Midbrain (tissue), 1 donor: ENCODE data around the gene COL19A1.

Experiments
- DNase-seq: peaks from one replicate; lab custom pipeline; 2025; lab: John Stamatoyannopoulos, UW

COL19A1 gene

DNA sequence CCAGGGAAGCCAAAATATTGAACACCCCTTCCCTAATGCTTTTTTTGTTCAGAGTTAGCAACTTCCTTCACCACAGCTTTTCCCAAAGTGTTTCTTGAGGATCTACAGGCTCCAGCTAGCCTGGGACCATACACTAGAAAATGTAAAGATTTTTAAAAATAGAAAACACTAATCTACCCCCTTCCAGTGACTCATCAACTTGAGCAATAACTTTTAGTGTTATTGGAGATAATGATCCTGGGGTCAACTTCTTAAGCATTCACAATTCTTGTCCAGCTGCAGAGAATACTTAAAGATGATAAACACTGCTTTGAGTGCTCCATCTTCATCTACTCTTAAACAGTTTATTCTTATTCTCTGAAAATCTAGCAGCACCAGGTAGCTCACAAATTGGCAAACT is 304.9 kb downstream of the COL19A1 start:
- no peak for DNase-seq

DNA sequence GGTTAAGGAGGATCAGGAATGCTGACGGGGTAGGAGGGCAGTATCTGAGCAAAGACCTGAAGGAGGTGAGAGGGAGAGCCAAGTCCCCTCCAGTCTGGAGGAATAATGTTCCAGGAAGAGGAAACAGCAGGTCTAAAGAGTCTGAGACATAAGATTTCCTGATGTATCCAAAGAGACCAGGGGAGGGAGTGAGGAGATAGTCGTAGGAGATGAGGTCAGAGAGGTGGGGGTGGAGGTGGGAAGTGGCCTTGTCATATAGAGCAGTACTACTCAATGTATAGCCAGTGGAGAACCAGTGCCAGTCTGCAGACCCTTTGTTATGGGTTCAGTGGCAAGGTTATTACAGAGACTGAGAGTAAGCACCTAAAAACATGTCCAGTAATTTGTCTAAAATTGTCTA is 305.9 kb downstream of the COL19A1 start:
- DNase-seq: no peak

DNA sequence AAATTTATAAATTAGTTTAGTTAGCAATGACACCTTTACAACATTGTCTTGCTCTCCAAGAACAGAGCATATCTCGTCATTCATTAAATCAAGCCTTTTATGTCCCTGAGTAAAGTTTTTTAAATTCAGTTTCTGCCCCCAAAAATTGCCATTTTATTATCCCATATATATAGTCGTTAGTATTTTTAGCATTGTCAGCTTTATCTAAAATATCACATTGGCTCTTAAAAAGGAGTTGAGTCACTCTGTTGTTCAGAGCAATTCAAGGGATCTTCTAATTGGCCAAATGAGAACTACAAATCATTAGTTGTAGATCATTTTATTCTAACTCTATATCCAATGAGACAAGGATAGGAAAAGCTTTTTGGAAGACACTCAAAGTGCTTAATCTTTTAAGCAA is 309.4 kb downstream of the COL19A1 start:
- no peak for DNase-seq

DNA sequence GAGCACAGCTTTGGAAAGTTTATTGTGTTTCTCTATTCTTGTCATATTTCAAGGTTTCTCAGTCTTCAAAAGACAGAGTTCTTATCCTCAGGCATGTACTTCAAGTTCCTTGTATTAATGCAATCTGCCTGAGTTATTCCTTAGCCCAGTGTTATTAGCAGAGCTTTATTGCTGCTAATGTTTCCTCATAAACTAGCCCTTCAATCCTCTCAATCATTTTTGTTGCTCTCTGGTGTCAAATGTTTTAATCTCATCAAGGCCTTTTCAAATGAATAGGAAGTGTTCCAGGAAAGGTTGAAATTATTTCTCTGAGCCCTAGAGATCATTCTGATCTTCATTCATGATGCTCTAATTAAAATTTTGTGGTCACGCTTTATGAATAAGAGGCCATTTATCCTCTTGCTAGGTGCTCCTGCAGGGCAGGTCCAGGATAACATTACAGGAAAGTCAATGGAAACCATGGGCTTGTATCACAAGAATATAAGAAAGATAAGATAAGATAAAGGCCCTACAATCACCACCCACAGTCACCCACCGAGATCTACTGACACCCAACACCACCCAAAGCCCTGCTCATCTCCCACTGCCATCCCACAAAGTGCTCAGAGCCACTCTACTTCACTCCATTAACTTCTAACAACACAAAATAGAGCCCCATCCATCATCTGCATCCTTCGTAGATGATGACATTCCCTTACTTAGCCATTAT is 310.6 kb downstream of the COL19A1 start:
- no peak for DNase-seq

DNA sequence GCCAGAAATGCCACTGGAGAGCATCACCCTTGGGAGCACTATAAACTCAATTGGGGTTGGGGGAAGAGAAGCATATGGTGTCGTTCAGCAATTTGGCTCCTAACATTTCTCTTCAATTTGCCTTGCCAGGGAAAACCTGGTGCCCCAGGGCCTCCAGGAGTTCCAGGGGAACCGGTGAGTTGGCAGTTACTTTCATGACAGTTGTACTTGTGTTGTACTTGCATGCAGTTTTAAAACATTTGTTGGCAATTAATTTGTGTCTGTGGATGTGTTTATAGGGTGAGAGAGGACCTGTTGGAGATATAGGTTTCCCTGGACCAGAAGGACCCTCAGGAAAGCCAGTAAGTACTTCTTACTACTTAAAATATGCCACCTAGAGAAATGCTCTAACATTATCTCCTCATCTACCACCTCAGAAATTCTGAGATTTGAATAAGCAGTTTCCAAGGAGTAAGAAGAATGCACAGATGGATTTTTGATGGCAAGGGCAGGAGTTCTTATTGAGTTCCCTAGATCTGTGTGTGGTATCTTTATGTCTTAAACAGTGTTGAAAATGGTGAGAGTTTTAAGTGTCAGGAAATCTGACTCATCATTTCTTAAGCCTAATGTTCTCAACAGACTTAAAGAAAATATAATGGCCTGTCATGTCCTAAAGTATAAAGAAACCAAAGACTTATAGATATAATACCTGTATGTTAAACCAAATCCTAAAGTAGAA is 314.0 kb downstream of the COL19A1 start:
- no peak for DNase-seq

DNA sequence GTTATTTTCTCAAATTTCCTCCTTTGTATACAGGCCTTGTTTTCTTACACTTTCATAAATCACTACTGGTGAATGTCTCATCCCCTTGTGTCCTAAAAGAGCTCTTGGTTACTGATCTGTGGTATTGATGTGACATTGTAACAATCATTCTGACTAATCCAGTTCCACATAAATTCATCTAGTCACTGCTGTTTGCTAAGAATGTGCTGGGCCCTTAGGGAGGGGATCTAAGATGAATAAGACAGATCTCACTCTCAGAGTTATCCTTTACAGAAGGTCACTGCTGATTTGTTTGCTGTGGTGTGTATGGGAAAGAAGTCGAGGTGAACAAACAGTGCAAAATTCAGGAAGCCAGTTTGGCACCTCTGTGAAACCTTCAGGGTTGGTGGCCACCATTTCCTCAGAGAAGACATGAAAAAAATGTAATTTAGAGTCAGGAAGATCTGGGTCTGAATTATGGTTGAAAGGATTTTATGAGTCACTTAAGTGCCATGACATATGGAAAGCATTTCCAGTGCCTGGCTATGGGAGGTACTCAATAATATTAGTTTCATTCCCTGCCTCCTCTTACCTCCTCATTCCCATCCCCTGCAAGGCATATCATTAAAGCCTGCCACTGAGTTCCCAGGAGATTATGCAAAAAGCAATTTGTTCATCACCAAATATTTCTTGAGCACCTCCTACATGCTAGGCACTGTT is 314.7 kb downstream of the COL19A1 start:
- no peak for DNase-seq

GRCh38 chr6:70183538-70183937 is 317.2 kb downstream of the COL19A1 start:
- DNase-seq: no peak

- DNase-seq: no peak
These were observed 318.4 kb downstream of the COL19A1 start for GRCh38 chr6:70184723-70185122.

- no peak for DNase-seq
These were observed 320.1 kb downstream of the COL19A1 start for GRCh38 chr6:70186461-70186860.

DNA sequence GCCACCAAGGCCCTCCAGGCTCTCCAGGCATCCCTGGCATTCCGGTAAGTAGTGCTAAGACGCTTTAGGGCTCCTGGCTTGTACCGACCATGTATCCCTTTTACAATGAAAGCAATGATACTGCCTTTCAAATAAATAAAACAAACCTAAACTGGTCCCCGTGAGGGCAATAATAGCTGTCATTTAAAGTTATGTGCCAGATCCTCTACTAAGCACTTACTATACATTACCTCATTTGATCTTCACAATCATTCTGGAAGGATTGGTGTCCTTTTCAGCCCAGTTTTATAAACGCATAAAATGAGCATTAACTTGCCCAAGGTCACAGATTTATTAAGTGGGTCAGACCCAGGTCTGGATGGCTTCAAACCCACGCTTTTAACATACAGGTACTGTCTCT is 321.8 kb downstream of the COL19A1 start:
- no peak for DNase-seq

DNA sequence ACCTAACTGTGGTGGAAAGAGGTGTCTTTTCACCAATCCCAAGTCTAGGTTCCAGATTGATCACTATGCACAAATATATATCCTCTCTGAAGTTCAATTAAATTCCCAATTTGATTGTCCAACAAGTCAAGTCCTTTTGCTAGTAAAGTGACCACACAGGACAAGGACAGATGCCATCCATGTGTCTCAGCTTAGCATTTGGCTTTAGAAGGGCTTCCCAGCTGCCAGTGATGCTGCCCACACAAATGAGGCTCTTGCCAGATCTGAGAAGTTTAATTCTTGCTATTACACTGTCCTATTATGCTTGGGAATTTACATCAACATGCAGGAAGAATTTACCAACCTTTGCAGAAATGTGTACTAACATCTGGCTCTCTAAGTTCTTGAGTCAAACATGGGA is 328.1 kb downstream of the COL19A1 start:
- DNase-seq: no peak

- no peak for DNase-seq
These were observed 330.2 kb downstream of the COL19A1 start for GRCh38 chr6:70196531-70196930.

DNA sequence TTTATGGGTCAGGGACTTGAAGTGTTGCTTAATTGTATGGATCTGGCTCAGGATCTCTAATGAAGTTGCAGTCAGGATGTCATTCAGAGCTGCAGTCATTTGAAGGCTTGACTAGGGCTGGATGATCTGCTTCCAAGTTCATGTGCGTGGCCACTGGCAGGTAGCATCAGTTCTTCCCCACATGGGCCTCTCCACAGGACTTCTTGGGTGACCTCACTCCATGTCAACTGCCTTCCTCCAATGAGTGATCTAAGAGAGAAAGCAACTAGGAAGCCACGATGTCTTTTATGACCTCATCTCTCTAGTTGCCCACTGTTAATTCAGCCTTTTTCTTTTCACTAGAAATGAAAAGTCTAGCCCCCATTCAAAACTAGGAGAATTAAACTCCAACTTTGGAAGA is 332.4 kb downstream of the COL19A1 start:
- no peak for DNase-seq

GRCh38 chr6:70208235-70208790 is 342.0 kb downstream of the COL19A1 start:
- DNase-seq: no peak

- no peak for DNase-seq
These were observed 344.1 kb downstream of the COL19A1 start for GRCh38 chr6:70210462-70210861.

- no peak for DNase-seq
These were observed 349.2 kb downstream of the COL19A1 start for GRCh38 chr6:70215460-70216108.

DNA sequence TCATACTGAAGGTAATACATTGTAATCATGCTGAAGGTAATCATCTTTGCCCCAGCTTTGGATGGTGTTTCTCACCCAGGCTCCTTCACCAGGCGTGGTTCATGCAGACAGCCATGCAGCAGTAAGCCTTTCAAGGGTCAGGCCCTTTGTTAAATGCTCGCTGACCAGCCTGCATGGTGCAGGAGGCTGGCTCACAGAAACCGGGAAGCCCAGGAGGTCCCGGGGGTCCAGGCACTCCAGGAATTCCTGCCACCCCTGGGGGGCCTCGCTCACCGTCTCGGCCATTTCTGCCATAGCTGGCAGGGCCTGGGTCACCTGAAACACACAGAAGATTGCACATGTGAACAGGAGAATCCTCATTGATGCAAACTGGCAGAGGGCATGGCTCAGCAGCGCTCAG is 350.4 kb downstream of the COL19A1 start:
- no peak for DNase-seq

GRCh38 chr6:70219943-70220613 is 353.7 kb downstream of the COL19A1 start:
- DNase-seq: no peak

DNA sequence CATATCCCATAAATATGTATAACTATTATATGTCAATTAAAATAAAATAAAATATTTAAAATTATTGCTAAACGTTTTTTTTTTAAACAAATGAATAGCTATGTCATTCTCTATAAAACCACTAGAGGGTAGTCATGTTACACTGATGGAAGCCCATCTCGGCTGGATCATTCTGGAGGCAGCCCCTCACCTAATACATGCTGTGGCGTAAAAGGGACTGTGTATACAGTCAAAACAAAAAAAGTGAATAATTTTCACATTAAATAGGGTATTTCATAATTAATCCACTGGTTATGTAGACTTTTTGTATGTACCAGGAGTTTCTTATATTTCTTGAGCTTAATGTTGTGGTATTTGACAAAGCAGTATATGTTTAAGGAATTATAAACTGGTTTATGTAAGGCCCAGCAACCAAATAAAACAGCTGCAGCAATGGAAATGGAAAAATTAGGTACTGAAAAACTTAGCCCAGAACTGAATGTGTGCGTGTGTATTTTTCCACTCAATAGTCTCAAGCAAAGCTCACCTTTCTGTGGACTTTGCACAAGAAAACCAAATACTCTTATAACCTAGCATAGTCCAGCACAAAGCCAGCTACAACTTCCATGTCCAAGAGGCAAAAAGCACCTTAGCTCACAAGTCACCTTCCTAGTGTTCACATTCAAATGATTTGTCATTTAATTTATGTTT is 354.8 kb downstream of the COL19A1 start:
- peak; percentile 44 for DNase-seq

GRCh38 chr6:70221715-70222438 is 355.5 kb downstream of the COL19A1 start:
- no peak for DNase-seq

DNA sequence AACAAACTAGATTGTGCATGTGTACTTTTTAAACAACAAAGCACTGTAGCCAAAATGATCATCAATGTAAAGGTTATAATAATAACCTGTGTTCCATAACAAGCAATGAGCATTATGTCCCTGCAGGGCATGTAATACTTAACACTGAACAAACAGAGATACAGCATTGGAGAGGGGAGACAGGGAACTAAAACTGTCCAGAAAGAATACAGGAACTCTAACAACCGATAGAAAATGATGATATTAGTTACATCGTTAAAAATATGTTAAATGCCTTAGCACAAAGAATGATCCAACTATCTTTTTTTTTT is 356.0 kb downstream of the COL19A1 start:
- DNase-seq: no peak
